ENCODE results near the gene USP40. TPM values are rescaled to one million over a fixed set of nuclear protein-coding genes. Genes with fewer than 3 reads are reported as not detected.

USP40 gene
- total RNA-seq, 5 donors from 2014 or later (not counting 1 experiment from before 2014, with no cell fraction given) = 17.3 to 24.5 (median 20.4) TPM

GRCh38 chr2:233449081-233449901 is 117.3 kb downstream of the USP40 start:
- no peak for DNase-seq
- Mint-ChIP-seq H3K4me1 (peaks cover 1 to 15% (median 2%) of the 10 kb centered on the region in 3 donors), H3K36me3 (peaks cover 49% of the 10 kb centered on the region), H3K4me3 (no peak overlapping the region), H3K27ac (peak overlapping the region in 1 of 2 donors; percentile 52), H3K27me3 (no peaks in the 10 kb centered on the region), H3K9me3 (no peaks in the 10 kb centered on the region)
- POLR2A ChIA-PET = no interaction called here
- H3K36me3 ChIP-seq (ENCODE audit: control insufficient read depth in 2 of 2, extremely low read depth in 1 of 2, insufficient read depth in 1 of 2, low read length in 1 of 2) = peaks cover 28 to 95% of the 10 kb centered on the region in 2 donors
- ATAC-seq (replicated peaks in 1 of 4) = no peak
- 94% methylated on average over 28 of the region's 31 CpGs for WGBS (ENCODE audit: insufficient coverage)
- H3K4me3 ChIP-seq (ENCODE audit: control insufficient read depth in 1 of 2, extremely low read depth in 1 of 2, low read length in 1 of 2) = no peak overlapping the region
- H3K27me3 ChIP-seq (replicated peaks in 1 of 2; ENCODE audit: control insufficient read depth in 2 of 2, extremely low read depth in 1 of 2, insufficient read depth in 2 of 2, low read length in 1 of 2) = no peaks in the 10 kb centered on the region
- no peak overlapping the region for H3K27ac ChIP-seq (ENCODE audit: low read length)
- H3K4me1 ChIP-seq (ENCODE audit: control insufficient read depth in 1 of 2, extremely low read depth in 1 of 2, insufficient read depth in 2 of 2, low read length in 2 of 2) = no peaks in the 10 kb centered on the region
- CTCF ChIA-PET = interaction anchor here (0.8 to 8.2 kb wide), 2 partner anchors 45 to 47 kb away, joined by 3 to 158 read pairs; no protein-coding TSS in a partner anchor
- no peaks in the 10 kb centered on the region for H3K9me3 ChIP-seq

- no peak overlapping the region for H3K4me3 Mint-ChIP-seq
- H3K4me1 Mint-ChIP-seq = peaks cover 5 to 22% (median 7%) of the 10 kb centered on the region in 3 donors
- peaks cover 0 to 5% of the 10 kb centered on the region in 2 experiments for H3K4me1 ChIP-seq (ENCODE audit: control insufficient read depth in 1 of 2, extremely low read depth in 1 of 2, insufficient read depth in 2 of 2, low read length in 2 of 2)
- DNase-seq (no peak), ATAC-seq (replicated peaks in 1 of 4) (no peak)
- POLR2A ChIA-PET = no interaction called here
- no peak overlapping the region for H3K27ac Mint-ChIP-seq
- no peaks in the 10 kb centered on the region for H3K27me3 Mint-ChIP-seq
- H3K27me3 ChIP-seq (replicated peaks in 1 of 2; ENCODE audit: control insufficient read depth in 2 of 2, extremely low read depth in 1 of 2, insufficient read depth in 2 of 2, low read length in 1 of 2) = no peaks in the 10 kb centered on the region
- H3K27ac ChIP-seq (ENCODE audit: low read length) = no peak overlapping the region
- H3K36me3 ChIP-seq (ENCODE audit: control insufficient read depth in 2 of 2, extremely low read depth in 1 of 2, insufficient read depth in 1 of 2, low read length in 1 of 2) = peaks cover 30 to 95% of the 10 kb centered on the region in 2 donors
- no peaks in the 10 kb centered on the region for H3K9me3 Mint-ChIP-seq
- no CpG with 5 or more reads among the region's 4 CpGs for WGBS (ENCODE audit: insufficient coverage)
- H3K36me3 Mint-ChIP-seq = peaks cover 48% of the 10 kb centered on the region
- no peak overlapping the region for H3K4me3 ChIP-seq (ENCODE audit: control insufficient read depth in 1 of 2, extremely low read depth in 1 of 2, low read length in 1 of 2)
- CTCF ChIA-PET = interaction anchor here (0.6 to 8.2 kb wide), 3 partner anchors 19 to 47 kb away, joined by 3 to 158 read pairs (median 3); no protein-coding TSS in a partner anchor
- no peaks in the 10 kb centered on the region for H3K9me3 ChIP-seq
Observed at GRCh38 chr2:233448575-233448974, 118.0 kb downstream of the USP40 start.

GRCh38 chr2:233448220-233448559 is 118.4 kb downstream of the USP40 start:
- WGBS (ENCODE audit: insufficient coverage) = 90% methylated on average over 9 of the region's 11 CpGs
- Mint-ChIP-seq H3K36me3 (peaks cover 48% of the 10 kb centered on the region), H3K27me3 (no peaks in the 10 kb centered on the region), H3K27ac (no peak overlapping the region), H3K9me3 (no peaks in the 10 kb centered on the region), H3K4me3 (no peak overlapping the region), H3K4me1 (peaks cover 9 to 26% (median 10%) of the 10 kb centered on the region in 3 donors)
- Histone ChIP-seq H3K4me3 (ENCODE audit: control insufficient read depth in 1 of 2, extremely low read depth in 1 of 2, low read length in 1 of 2) (no peak overlapping the region), H3K36me3 (ENCODE audit: control insufficient read depth in 2 of 2, extremely low read depth in 1 of 2, insufficient read depth in 1 of 2, low read length in 1 of 2) (peaks cover 26 to 93% of the 10 kb centered on the region in 2 donors), H3K4me1 (ENCODE audit: control insufficient read depth in 1 of 2, extremely low read depth in 1 of 2, insufficient read depth in 2 of 2, low read length in 2 of 2) (peaks cover 0 to 9% of the 10 kb centered on the region in 2 experiments), H3K27me3 (replicated peaks in 1 of 2; ENCODE audit: control insufficient read depth in 2 of 2, extremely low read depth in 1 of 2, insufficient read depth in 2 of 2, low read length in 1 of 2) (no peaks in the 10 kb centered on the region), H3K9me3 (no peaks in the 10 kb centered on the region), H3K27ac (ENCODE audit: low read length) (no peak overlapping the region)
- ATAC-seq (replicated peaks in 1 of 4) = no peak
- no peak for DNase-seq
- ChIA-PET CTCF (interaction anchor here (0.6 to 8.2 kb wide), 2 partner anchors 19 to 44 kb away, joined by 3 to 158 read pairs; no protein-coding TSS in a partner anchor), POLR2A (no interaction called here)

GRCh38 chr2:233447506-233448219 is 118.9 kb downstream of the USP40 start:
- H3K9me3 ChIP-seq = no peaks in the 10 kb centered on the region
- Mint-ChIP-seq H3K9me3 (no peaks in the 10 kb centered on the region), H3K27me3 (no peaks in the 10 kb centered on the region), H3K27ac (no peak overlapping the region), H3K4me1 (peaks cover 13 to 30% (median 15%) of the 10 kb centered on the region in 3 donors), H3K36me3 (peaks cover 48% of the 10 kb centered on the region), H3K4me3 (no peak overlapping the region)
- ChIA-PET POLR2A (no interaction called here), CTCF (interaction anchor here (0.6 to 8.2 kb wide), 2 partner anchors 18 to 43 kb away, joined by 3 to 158 read pairs; no protein-coding TSS in a partner anchor)
- H3K4me3 ChIP-seq (ENCODE audit: control insufficient read depth in 1 of 2, extremely low read depth in 1 of 2, low read length in 1 of 2) = no peak overlapping the region
- whole genome bisulfite sequencing (ENCODE audit: insufficient coverage) = 99% methylated on average over 13 of the region's 15 CpGs
- DNase-seq (no peak), ATAC-seq (replicated peaks in 1 of 4) (no peak)
- peaks cover 21 to 91% of the 10 kb centered on the region in 2 donors for H3K36me3 ChIP-seq (ENCODE audit: control insufficient read depth in 2 of 2, extremely low read depth in 1 of 2, insufficient read depth in 1 of 2, low read length in 1 of 2)
- peaks cover 0 to 13% of the 10 kb centered on the region in 2 experiments for H3K4me1 ChIP-seq (ENCODE audit: control insufficient read depth in 1 of 2, extremely low read depth in 1 of 2, insufficient read depth in 2 of 2, low read length in 2 of 2)
- H3K27me3 ChIP-seq (replicated peaks in 1 of 2; ENCODE audit: control insufficient read depth in 2 of 2, extremely low read depth in 1 of 2, insufficient read depth in 2 of 2, low read length in 1 of 2) = no peaks in the 10 kb centered on the region
- H3K27ac ChIP-seq (ENCODE audit: low read length) = no peak overlapping the region

- no peak overlapping the region for H3K4me3 ChIP-seq (ENCODE audit: control insufficient read depth in 1 of 2, extremely low read depth in 1 of 2, low read length in 1 of 2)
- H3K27ac ChIP-seq (ENCODE audit: low read length) = no peak overlapping the region
- no peaks in the 10 kb centered on the region for H3K27me3 ChIP-seq (replicated peaks in 1 of 2; ENCODE audit: control insufficient read depth in 2 of 2, extremely low read depth in 1 of 2, insufficient read depth in 2 of 2, low read length in 1 of 2)
- ATAC-seq (replicated peaks in 1 of 4) (no peak), DNase-seq (no peak)
- H3K9me3 Mint-ChIP-seq = no peaks in the 10 kb centered on the region
- peaks cover 19 to 33% (median 21%) of the 10 kb centered on the region in 3 donors for H3K4me1 Mint-ChIP-seq
- H3K27me3 Mint-ChIP-seq = no peaks in the 10 kb centered on the region
- H3K4me3 Mint-ChIP-seq = no peak overlapping the region
- WGBS (ENCODE audit: insufficient coverage) = 97% methylated on average over 34 of the region's 37 CpGs
- CTCF ChIA-PET = interaction anchor here in 1 of 2 donors (8.2 kb wide), 1 partner anchor 42 kb away, joined by 158 read pairs; no protein-coding TSS in a partner anchor
- H3K4me1 ChIP-seq (ENCODE audit: control insufficient read depth in 1 of 2, extremely low read depth in 1 of 2, insufficient read depth in 2 of 2, low read length in 2 of 2) = peaks cover 0 to 14% of the 10 kb centered on the region in 2 experiments
- H3K36me3 Mint-ChIP-seq = peaks cover 45% of the 10 kb centered on the region
- H3K27ac Mint-ChIP-seq = peak overlapping the region in 1 of 2 donors; percentile 4
- POLR2A ChIA-PET = no interaction called here
- no peaks in the 10 kb centered on the region for H3K9me3 ChIP-seq
- H3K36me3 ChIP-seq (ENCODE audit: control insufficient read depth in 2 of 2, extremely low read depth in 1 of 2, insufficient read depth in 1 of 2, low read length in 1 of 2) = peaks cover 16 to 88% of the 10 kb centered on the region in 2 donors
Observed at GRCh38 chr2:233446606-233447305, 119.8 kb downstream of the USP40 start.

GRCh38 chr2:233446121-233446520 is 120.5 kb downstream of the USP40 start:
- peaks cover 22 to 88% of the 10 kb centered on the region in 2 donors for H3K36me3 ChIP-seq (ENCODE audit: control insufficient read depth in 2 of 2, extremely low read depth in 1 of 2, insufficient read depth in 1 of 2, low read length in 1 of 2)
- no peaks in the 10 kb centered on the region for H3K27me3 ChIP-seq (replicated peaks in 1 of 2; ENCODE audit: control insufficient read depth in 2 of 2, extremely low read depth in 1 of 2, insufficient read depth in 2 of 2, low read length in 1 of 2)
- H3K4me1 Mint-ChIP-seq = peaks cover 20 to 35% (median 21%) of the 10 kb centered on the region in 3 donors
- no peak overlapping the region for H3K4me3 Mint-ChIP-seq
- ChIA-PET POLR2A (no interaction called here), CTCF (interaction anchor here in 1 of 2 donors (8.2 kb wide), 1 partner anchor 41 kb away, joined by 158 read pairs; no protein-coding TSS in a partner anchor)
- H3K9me3 Mint-ChIP-seq = no peaks in the 10 kb centered on the region
- no peaks in the 10 kb centered on the region for H3K9me3 ChIP-seq
- 100% methylated on average over 1 of the region's 1 CpG for WGBS (ENCODE audit: insufficient coverage)
- peak overlapping the region in 1 of 2 donors; percentile 4 for H3K27ac Mint-ChIP-seq
- no peak overlapping the region for H3K27ac ChIP-seq (ENCODE audit: low read length)
- no peak for ATAC-seq (replicated peaks in 1 of 4)
- H3K4me3 ChIP-seq (ENCODE audit: control insufficient read depth in 1 of 2, extremely low read depth in 1 of 2, low read length in 1 of 2) = no peak overlapping the region
- H3K4me1 ChIP-seq (ENCODE audit: control insufficient read depth in 1 of 2, extremely low read depth in 1 of 2, insufficient read depth in 2 of 2, low read length in 2 of 2) = peaks cover 0 to 17% of the 10 kb centered on the region in 2 experiments
- H3K27me3 Mint-ChIP-seq = no peaks in the 10 kb centered on the region
- DNase-seq = no peak
- H3K36me3 Mint-ChIP-seq = peaks cover 49% of the 10 kb centered on the region

Data from T-cell (primary cell).